GM12878 (cell line): ENCODE data around the gene C19orf33. TPM values are rescaled to one million over a fixed set of nuclear protein-coding genes. Genes with fewer than 3 reads are reported as not detected.

Experiments used
- ATAC-seq: fragments of 200-7000 bp; cut with Tn5 transposase; 3 replicates; pipeline ENCODE4 v1.9.1; 2020; ENCODE audit warnings: mild to moderate bottlenecking, moderate library complexity
- BruUV-seq: library from RNA; stranded (reverse); fragments of 400-500 nt; replicated peaks from 2 replicates; lab custom pipeline; 2021; lab: Mats Ljungman, UMichigan
- CTCF ChIA-PET: fragments of 300-600 bp; sonication (Branson Sonifier 250); formaldehyde crosslinking; extraction: SDS; loops from one replicate; lab custom pipeline; 2021; ENCODE audit warnings: inconsistent platforms; lab: Yijun Ruan, JAX
- POLR2A ChIA-PET: fragments of 350-600 bp; formaldehyde crosslinking; extraction: SDS; loops from one replicate; lab custom pipeline; 2021; ENCODE audit warnings: inconsistent platforms; lab: Charles Lee
- RAD21 ChIA-PET: fragments of 300-600 bp; sonication (Branson Sonifier 250); formaldehyde crosslinking; loops from one replicate; lab custom pipeline; 2023; ENCODE audit warnings: antibody characterized with exemption; ENCODE audit not compliant: unreplicated experiment; lab: Charles Lee
- SMC1A ChIA-PET: fragments of 300-600 bp; sonication (Branson Sonifier 250); formaldehyde crosslinking; loops from one replicate; lab custom pipeline; 2023; ENCODE audit not compliant: unreplicated experiment, uncharacterized antibody; lab: Charles Lee
- DNase-seq: peaks from one replicate; pipeline ENCODE4 v3.0.0-alpha.2; 2011; ENCODE audit warnings: low read depth, low spot score
- FAIRE-seq: peaks from 3 replicates; lab custom pipeline; 2011; peaks lifted over from hg19 to GRCh38; lab: Jason Lieb, UNC
- H2AFZ ChIP-seq: 2 replicates; pipeline ENCODE4 v1.6.0; 2011; ENCODE audit warnings: low read depth, low read length, control low read depth; ENCODE audit not compliant: control insufficient read depth
- H3K27ac ChIP-seq: 2 replicates; pipeline ENCODE4 v1.5.1; 2011; ENCODE audit warnings: control low read depth; ENCODE audit not compliant: control insufficient read depth, insufficient read depth
- H3K27me3 ChIP-seq, 2 experiments: replicated peaks in 1 of 2; 2 replicates each; pipeline versions ENCODE4 v1.6.0 to v1.6.1; 2011; ENCODE audit warnings: low read length in 1 of 2; ENCODE audit not compliant: control insufficient read depth in 2 of 2, insufficient read depth in 2 of 2
- H3K36me3 ChIP-seq, 2 experiments: 2 replicates each; pipeline ENCODE4 v1.5.1; 2011; ENCODE audit warnings: low read length in 1 of 2; ENCODE audit not compliant: control insufficient read depth in 2 of 2, insufficient read depth in 2 of 2
- H3K4me1 ChIP-seq: 2 replicates; pipeline ENCODE4 v1.6.1; 2011; ENCODE audit warnings: mild to moderate bottlenecking, low read length, moderate library complexity, mixed read lengths; ENCODE audit not compliant: control insufficient read depth, insufficient read depth
- H3K4me2 ChIP-seq: 2 replicates; pipeline ENCODE4 v1.6.0; 2011; ENCODE audit warnings: control low read depth; ENCODE audit not compliant: control insufficient read depth, insufficient read depth
- H3K4me3 ChIP-seq: fragments of 200-600 bp; sonication (generic); 2 replicates; pipeline ENCODE4 v1.5.1; 2016
- H3K79me2 ChIP-seq: 2 replicates; pipeline ENCODE4 v1.6.0; 2011; ENCODE audit warnings: low read length; ENCODE audit not compliant: control insufficient read depth, insufficient read depth
- H3K9ac ChIP-seq: 2 replicates; pipeline ENCODE4 v1.8.0; 2011; ENCODE audit warnings: low read length, control low read depth, mixed read lengths; ENCODE audit not compliant: control insufficient read depth, insufficient read depth
- H3K9me3 ChIP-seq: replicated peaks from 3 replicates; pipeline ENCODE4 v1.5.1; 2011; ENCODE audit warnings: mild to moderate bottlenecking, low read length; ENCODE audit not compliant: control insufficient read depth, insufficient read depth
- H4K20me1 ChIP-seq: 2 replicates; pipeline ENCODE4 v1.6.0; 2011; ENCODE audit not compliant: control insufficient read depth, insufficient read depth
- CUX1 ChIP-seq: IDR thresholded peaks from 2 replicates; pipeline ENCODE4 v1.6.1; 2012; ENCODE audit warnings: improper control_type of control experiment, low read depth, low read length; ENCODE audit not compliant: insufficient replicate concordance
- IKZF1 ChIP-seq: fragments of 450-650 bp; conservative IDR thresholded peaks from 2 replicates; pipeline ENCODE4 v1.6.1; 2017; ENCODE audit warnings: antibody characterized with exemption, mild to moderate bottlenecking
- IRF4 ChIP-seq: IDR thresholded peaks from 2 replicates; pipeline ENCODE4 v1.6.1; 2011; ENCODE audit warnings: low read depth, low read length
- KAT2A ChIP-seq: conservative IDR thresholded peaks from 2 replicates; pipeline ENCODE4 v1.6.1; 2011; ENCODE audit warnings: low read depth, low read length; ENCODE audit not compliant: control insufficient read depth
- NBN ChIP-seq: fragments of 450-650 bp; IDR thresholded peaks from 2 replicates; pipeline ENCODE4 v1.6.1; 2016
- PRDM15 ChIP-seq: fragments of 450-650 bp; formaldehyde crosslinking; IDR thresholded peaks from 2 replicates; pipeline ENCODE4 v1.4.0; 2020; ENCODE audit warnings: mild to moderate bottlenecking, moderate library complexity
- SMAD5 ChIP-seq: IDR thresholded peaks from 2 replicates; pipeline ENCODE4 v1.6.1; 2016; ENCODE audit warnings: antibody characterized with exemption, low read depth
- TCF3 ChIP-seq: IDR thresholded peaks from 2 replicates; pipeline ENCODE4 v1.6.1; 2012; ENCODE audit warnings: low read depth, mild to moderate bottlenecking, low read length, borderline replicate concordance; ENCODE audit not compliant: insufficient read depth
- ZNF687 ChIP-seq: fragments of 450-650 bp; IDR thresholded peaks from 2 replicates; pipeline ENCODE4 v1.6.1; 2017; ENCODE audit warnings: mild to moderate bottlenecking, moderate library complexity
- WGBS: methylation state at CpG from one replicate; pipeline ENCODE4 v1.1.6; 2016; ENCODE audit warnings: low lambda C conversion rate; ENCODE audit not compliant: insufficient replicate concordance, insufficient coverage; ENCODE audit errors: missing lambda C conversion rate; 5-methylcytosine and 5-hydroxymethylcytosine counted together
- in situ Hi-C: fragments of 300-500 bp; cut with MboI; formaldehyde crosslinking; loops from 9 replicates; pipeline ENCODE4 v1.14.3; 2018; ENCODE audit warnings: mixed read lengths
- intact Hi-C: fragments of 100-400 bp; cut with micrococcal nuclease; formaldehyde crosslinking; loops from one replicate; pipeline ENCODE4 v1.14.2; 2022; ENCODE audit not compliant: unreplicated experiment
- polyA plus RNA-seq, 11 experiments: library from polyadenylated mRNA; depleted of rRNA in 4 of 11; unstranded in 6 of 11; stranded (reverse) in 5 of 11; fragments of >200 nt; fragmentation: Nextera tagmentation in 4 of 11; fragmentation: Illumina TruSeq in 1 of 11; extraction: Ambion mirVana in 4 of 11; extraction: Trizol in 1 of 11; gene quantifications; 1 replicate in 1 of 11; 2 replicates in 10 of 11; pipeline versions ENCODE4 v1.2.1 to v1.2.3, GENCODE V29; 2011 to 2016; ENCODE audit warnings: inconsistent platforms in 2 of 11, missing spikeins in 2 of 11, low read depth in 1 of 11
- total RNA-seq, 4 experiments: library from RNA; depleted of rRNA in 3 of 4; stranded (reverse); fragments of >200 nt in 3 of 4; fragmentation: Illumina TruSeq in 1 of 4; extraction: Trizol in 1 of 4; gene quantifications; 2 replicates each; pipeline versions ENCODE4 v1.2.1 to v1.2.3, GENCODE V29; 2013 to 2021

Gene C19orf33
- total and polyA plus RNA-seq, 10 of the 15 experiments (the other 5 are each of a cell fraction or from before 2014, with no cell fraction given), result 0.28 to 0.45 TPM; not detected in 8

- H3K9me3 ChIP-seq, result no peaks in the 10 kb centered on the region
- no TSS peak for BruUV-seq
- H3K9ac ChIP-seq, result peak within 1 kb of the TSS; percentile 22; the same call in 1 of the 2 replicates
- WGBS, result 12% methylated on average over 70 of the region's 76 CpGs
- H3K79me2 ChIP-seq, result peaks cover 4% of the 10 kb centered on the region
- H3K27ac ChIP-seq, result no peak within 1 kb of the TSS
- FAIRE-seq, result no peak
- ChIA-PET POLR2A (no interaction called here), SMC1A (no interaction called here), CTCF (interaction anchor here (0.6 to 1.3 kb wide), 3 partner anchors 15 to 76 kb away, joined by 3 to 4 read pairs (median 3); no protein-coding TSS in a partner anchor), RAD21 (interaction anchor here (1.0 kb wide), 1 partner anchor 413 kb away, joined by 3 read pairs; the partner anchor contains the start of gene WDR87)
- H4K20me1 ChIP-seq, result no peaks in the 10 kb centered on the region
- no peaks in the 10 kb centered on the region; a peak in 2 of 4 replicates for H3K27me3 ChIP-seq
- in situ Hi-C loops (no loop called here), intact Hi-C loops (loop anchor here (5.0 kb wide), 1 partner anchor 77 kb away; no protein-coding TSS in a partner anchor)
- no peaks in the 10 kb centered on the region for H3K36me3 ChIP-seq
- H3K4me1 ChIP-seq, result peaks cover 3% of the 10 kb centered on the region; the same call in 1 of the 2 replicates
- H2AFZ ChIP-seq, result peak within 1 kb of the TSS; percentile 54
- no peak for DNase-seq
- no peak for ATAC-seq
- peak within 1 kb of the TSS; percentile 68 for H3K4me3 ChIP-seq
- H3K4me2 ChIP-seq, result peak within 1 kb of the TSS; percentile 81
- no peak for TF ChIP-seq NBN
- TF ChIP-seq CUX1, result no peak
- TF ChIP-seq KAT2A, result no peak
- TF ChIP-seq IKZF1, result peak; percentile 59
- TF ChIP-seq TCF3, result 0 out of 2 replicates have a peak, but pooled peaks have one; percentile 13
- TF ChIP-seq ZNF687, result no peak
- TF ChIP-seq SMAD5, result no peak
- no peak for TF ChIP-seq IRF4
- no peak for TF ChIP-seq PRDM15 (CRISPR knock-in tag)
Measured at GRCh38 chr19:38319421-38320258, 15.6 kb downstream of the C19orf33 start, which contains the start of gene KCNK6. TSS of gene KCNK6 (plus strand) at chr19:38319845. CDS start at chr19:38319951, 106 bp downstream.
